MM.1S (cell line): ENCODE data around the gene ALPL.

Experiments
- DNase-seq: peaks from one replicate; pipeline ENCODE4 v3.0.0-alpha.2; 2015
- H2AFZ ChIP-seq: fragments of 300-600 bp; sonication (generic); 2 replicates; pipeline ENCODE4 v1.6.0; 2016; ENCODE audit warnings: antibody characterized with exemption, low read length
- H3F3A ChIP-seq: fragments of 300-600 bp; sonication (generic); 2 replicates; pipeline ENCODE4 v1.6.1; 2016; ENCODE audit warnings: mild to moderate bottlenecking, antibody characterized with exemption, low read length, moderate library complexity, mixed read lengths; ENCODE audit not compliant: insufficient read depth
- H3K27ac ChIP-seq: fragments of 300-600 bp; sonication (generic); 2 replicates; pipeline ENCODE4 v1.5.1; 2016; ENCODE audit warnings: mild to moderate bottlenecking, low read length
- H3K27me3 ChIP-seq: fragments of 300-600 bp; sonication (generic); replicated peaks from 2 replicates; pipeline ENCODE4 v1.6.0; 2016; ENCODE audit warnings: low read length; ENCODE audit not compliant: insufficient read depth
- H3K36me3 ChIP-seq: fragments of 300-600 bp; sonication (generic); replicated peaks from 2 replicates; pipeline ENCODE4 v1.6.1; 2016; ENCODE audit warnings: mild to moderate bottlenecking, low read length, mixed read lengths; ENCODE audit not compliant: insufficient read depth
- H3K4me1 ChIP-seq: fragments of 300-600 bp; sonication (generic); 2 replicates; pipeline ENCODE4 v1.6.1; 2016; ENCODE audit warnings: low read length, mixed read lengths
- H3K4me2 ChIP-seq: fragments of 300-600 bp; sonication (generic); 2 replicates; pipeline ENCODE4 v1.6.0; 2016; ENCODE audit warnings: low read depth, low read length
- H3K4me3 ChIP-seq: fragments of 300-600 bp; sonication (generic); 2 replicates; pipeline ENCODE4 v1.5.1; 2016; ENCODE audit warnings: low read length, mixed read lengths
- H3K79me2 ChIP-seq: fragments of 300-600 bp; sonication (generic); 2 replicates; pipeline ENCODE4 v1.6.1; 2016; ENCODE audit warnings: mixed run types, low read length, mixed read lengths
- H3K9ac ChIP-seq: fragments of 300-600 bp; sonication (generic); 2 replicates; pipeline ENCODE4 v1.6.1; 2016; ENCODE audit warnings: low read length, mixed read lengths
- H3K9me2 ChIP-seq: fragments of 300-600 bp; sonication (generic); replicated peaks from 2 replicates; pipeline ENCODE4 v1.6.1; 2016; ENCODE audit warnings: mild to moderate bottlenecking, low read length, mixed read lengths; ENCODE audit not compliant: insufficient read depth
- H3K9me3 ChIP-seq: fragments of 300-600 bp; sonication (generic); replicated peaks from 2 replicates; pipeline ENCODE4 v1.6.1; 2016; ENCODE audit warnings: mild to moderate bottlenecking, low read length, mixed read lengths; ENCODE audit not compliant: insufficient read depth
- H4K20me1 ChIP-seq: fragments of 300-600 bp; sonication (generic); 2 replicates; pipeline ENCODE4 v1.6.1; 2016; ENCODE audit warnings: mild to moderate bottlenecking, low read length, moderate library complexity, mixed read lengths; ENCODE audit not compliant: insufficient read depth
- EZH2 ChIP-seq: fragments of 300-600 bp; sonication (generic); optimal IDR thresholded peaks from 2 replicates; pipeline ENCODE3; 2017; ENCODE audit warnings: low read depth, mild to moderate bottlenecking, antibody characterized with exemption, low read length, mixed read lengths
- EZH2phosphoT487 ChIP-seq: fragments of 300-600 bp; sonication (generic); IDR thresholded peaks from 2 replicates; pipeline ENCODE4 v1.6.1; 2018; ENCODE audit warnings: antibody characterized with exemption, low read length
- TF ChIP-seq, protein P1 (sequence below): fragments of 300-600 bp; sonication (generic); IDR thresholded peaks from 2 replicates; pipeline ENCODE4 v1.5.1; 2016; ENCODE audit warnings: antibody characterized with exemption, low read length, mixed read lengths

ALPL gene

GRCh38 chr1:21531241-21531640 lies 22.0 kb downstream of the ALPL start:
- Histone ChIP-seq H3K79me2 (no peaks in the 10 kb centered on the region), H3K27me3 (peaks cover 72% of the 10 kb centered on the region), H2AFZ (no peak overlapping the region), H3K36me3 (no peaks in the 10 kb centered on the region), H4K20me1 (no peaks in the 10 kb centered on the region), H3F3A (no peaks in the 10 kb centered on the region), H3K4me2 (no peak overlapping the region), H3K9me3 (no peaks in the 10 kb centered on the region), H3K27ac (no peak overlapping the region), H3K4me1 (no peaks in the 10 kb centered on the region), H3K9ac (no peak overlapping the region), H3K9me2 (no peaks in the 10 kb centered on the region), H3K4me3 (no peak overlapping the region)
- DNase-seq, result no peak
- no peak for TF ChIP-seq EZH2

DNA sequence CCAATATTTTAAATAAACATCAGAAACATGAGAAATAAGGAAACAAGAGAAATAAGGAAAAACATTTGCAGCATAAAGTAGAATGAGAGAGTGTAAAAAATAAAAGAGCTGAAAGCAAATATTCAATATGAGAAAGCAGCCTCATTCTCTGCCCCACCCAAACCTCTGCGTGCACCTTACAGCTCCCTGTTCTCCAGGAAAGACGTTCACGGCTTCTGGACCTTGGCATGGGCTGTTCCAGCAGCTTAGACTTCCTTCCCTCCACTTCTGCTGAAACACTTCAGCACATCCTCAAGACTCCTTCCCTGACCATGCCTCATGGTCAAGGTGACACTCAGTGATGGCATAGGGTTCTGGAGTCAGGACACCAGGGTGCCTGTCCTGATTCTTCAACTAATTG lies 23.3 kb downstream of the ALPL start:
- Histone ChIP-seq H3K36me3 (no peaks in the 10 kb centered on the region), H3K27me3 (peaks cover 75% of the 10 kb centered on the region), H3K9ac (no peak overlapping the region), H3K27ac (no peak overlapping the region), H3K9me2 (no peaks in the 10 kb centered on the region), H3K4me3 (no peak overlapping the region), H3K4me1 (no peaks in the 10 kb centered on the region), H3F3A (no peaks in the 10 kb centered on the region), H4K20me1 (no peaks in the 10 kb centered on the region), H3K9me3 (no peaks in the 10 kb centered on the region), H3K4me2 (no peak overlapping the region), H2AFZ (no peak overlapping the region), H3K79me2 (no peaks in the 10 kb centered on the region)
- TF ChIP-seq, protein P1, sequence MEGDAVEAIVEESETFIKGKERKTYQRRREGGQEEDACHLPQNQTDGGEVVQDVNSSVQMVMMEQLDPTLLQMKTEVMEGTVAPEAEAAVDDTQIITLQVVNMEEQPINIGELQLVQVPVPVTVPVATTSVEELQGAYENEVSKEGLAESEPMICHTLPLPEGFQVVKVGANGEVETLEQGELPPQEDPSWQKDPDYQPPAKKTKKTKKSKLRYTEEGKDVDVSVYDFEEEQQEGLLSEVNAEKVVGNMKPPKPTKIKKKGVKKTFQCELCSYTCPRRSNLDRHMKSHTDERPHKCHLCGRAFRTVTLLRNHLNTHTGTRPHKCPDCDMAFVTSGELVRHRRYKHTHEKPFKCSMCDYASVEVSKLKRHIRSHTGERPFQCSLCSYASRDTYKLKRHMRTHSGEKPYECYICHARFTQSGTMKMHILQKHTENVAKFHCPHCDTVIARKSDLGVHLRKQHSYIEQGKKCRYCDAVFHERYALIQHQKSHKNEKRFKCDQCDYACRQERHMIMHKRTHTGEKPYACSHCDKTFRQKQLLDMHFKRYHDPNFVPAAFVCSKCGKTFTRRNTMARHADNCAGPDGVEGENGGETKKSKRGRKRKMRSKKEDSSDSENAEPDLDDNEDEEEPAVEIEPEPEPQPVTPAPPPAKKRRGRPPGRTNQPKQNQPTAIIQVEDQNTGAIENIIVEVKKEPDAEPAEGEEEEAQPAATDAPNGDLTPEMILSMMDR, result no peak
- no peak for TF ChIP-seq EZH2
- no peak for TF ChIP-seq EZH2phosphoT487
- no peak for DNase-seq

GRCh38 chr1:21532992-21533534 lies 23.8 kb downstream of the ALPL start:
- Histone ChIP-seq H3K9ac (no peak overlapping the region), H3K4me2 (no peak overlapping the region), H3K9me2 (no peaks in the 10 kb centered on the region), H3F3A (no peaks in the 10 kb centered on the region), H3K79me2 (no peaks in the 10 kb centered on the region), H3K4me3 (no peak overlapping the region), H2AFZ (no peak overlapping the region), H3K27ac (no peak overlapping the region), H3K36me3 (no peaks in the 10 kb centered on the region), H4K20me1 (no peaks in the 10 kb centered on the region), H3K27me3 (peaks cover 76% of the 10 kb centered on the region), H3K9me3 (no peaks in the 10 kb centered on the region), H3K4me1 (no peaks in the 10 kb centered on the region)
- no peak for DNase-seq
- TF ChIP-seq, protein P1, result no peak
- no peak for TF ChIP-seq EZH2phosphoT487
- no peak for TF ChIP-seq EZH2

GRCh38 chr1:21534146-21534545 lies 24.9 kb downstream of the ALPL start:
- no peak for TF ChIP-seq EZH2phosphoT487
- no peak for TF ChIP-seq EZH2
- TF ChIP-seq, protein P1, result no peak
- Histone ChIP-seq H3K36me3 (no peaks in the 10 kb centered on the region), H3K27ac (no peak overlapping the region), H3K4me3 (no peak overlapping the region), H3K79me2 (no peaks in the 10 kb centered on the region), H3K9me2 (no peaks in the 10 kb centered on the region), H3F3A (no peaks in the 10 kb centered on the region), H4K20me1 (no peaks in the 10 kb centered on the region), H3K4me1 (no peaks in the 10 kb centered on the region), H3K4me2 (no peak overlapping the region), H2AFZ (no peak overlapping the region), H3K9ac (no peak overlapping the region), H3K9me3 (no peaks in the 10 kb centered on the region), H3K27me3 (peaks cover 83% of the 10 kb centered on the region)
- DNase-seq, result no peak
